Right ventricle myocardium superior (tissue), 1 donor: Measurements from ENCODE around the gene GNAS-AS1. TPM values are rescaled to one million over a fixed set of nuclear protein-coding genes. Genes with fewer than 3 reads are reported as not detected.

Experiments used
- ATAC-seq: fragments of 200-7000 bp; cut with Tn5 transposase; one replicate; pipeline ENCODE4 v1.9.1; 2020; ENCODE audit warnings: mild to moderate bottlenecking; ENCODE audit not compliant: poor library complexity
- DNase-seq: peaks from one replicate; pipeline ENCODE4 v3.0.0-alpha.2; 2020
- intact Hi-C: fragments of 100-400 bp; cut with DNase I; formaldehyde crosslinking; loops from one replicate; pipeline ENCODE4 v1.11.2; 2022
- long read RNA-seq: library from polyadenylated mRNA; unstranded; transcript quantifications from one replicate; pipeline ENCODE4 v2.0.0, GENCODE V29; 2021
- total RNA-seq: library from RNA; stranded (reverse); fragmentation: NEBNext Ultra II Directional; extraction: Animal tissue kit (Norgen Biotek cat#: 25700); gene quantifications from one replicate; pipeline ENCODE4 v1.2.1, GENCODE V29; 2021
- donor health status: DM: no; HTN: yes; CAD: no; lungs with severe emphysema.

GNAS-AS1 gene
- total RNA-seq = 0.13 TPM
- long read RNA-seq = 0 reads

- intact Hi-C loops = no loop called here
- peak; percentile 89 for DNase-seq
- peak; percentile 88 for ATAC-seq
Observed at GRCh38 chr20:58850693-58851174, at the start of gene GNAS-AS1. TSS of gene GNAS-AS1 (minus strand) at chr20:58850902.

GRCh38 chr20:58900397-58900796 lies 49.7 kb upstream of the GNAS-AS1 start:
- intact Hi-C loops = no loop called here
- no peak for DNase-seq
- ATAC-seq = no peak

GRCh38 chr20:58899512-58899911 lies 48.8 kb upstream of the GNAS-AS1 start:
- ATAC-seq (no peak), DNase-seq (no peak)
- intact Hi-C loops = no loop called here

- ATAC-seq (peak; percentile 9), DNase-seq (no peak)
- intact Hi-C loops = no loop called here
Observed at GRCh38 chr20:58898629-58899408, 48.1 kb upstream of the GNAS-AS1 start.

- intact Hi-C loops = no loop called here
- DNase-seq = no peak
- ATAC-seq = no peak
Observed at GRCh38 chr20:58897488-58897887, 46.8 kb upstream of the GNAS-AS1 start.

GRCh38 chr20:58896820-58897219 lies 46.1 kb upstream of the GNAS-AS1 start:
- ATAC-seq = no peak
- DNase-seq = no peak
- intact Hi-C loops = no loop called here

GRCh38 chr20:58895448-58896180 lies 44.9 kb upstream of the GNAS-AS1 start:
- ATAC-seq = no peak
- intact Hi-C loops = no loop called here
- peak; percentile 44 for DNase-seq

- intact Hi-C loops = loop anchor here (5.0 kb wide), 2 partner anchors 87 to 147 kb away; partner anchors contain the start of genes NELFCD and PRELID3B
- ATAC-seq = no peak
Observed at GRCh38 chr20:58894652-58895447, 44.1 kb upstream of the GNAS-AS1 start.

GRCh38 chr20:58893355-58894120 lies 42.8 kb upstream of the GNAS-AS1 start:
- DNase-seq = no peak
- intact Hi-C loops = loop anchor here (5.0 kb wide), 2 partner anchors 89 to 149 kb away; partner anchors contain the start of genes NELFCD and PRELID3B
- ATAC-seq = no peak

More at GRCh38 chr20:58894652-58895447, 44.1 kb upstream of the GNAS-AS1 start:
- no peak for DNase-seq

- DNase-seq = no peak
- ATAC-seq = no peak
- intact Hi-C loops = loop anchor here (5.0 kb wide), 2 partner anchors 89 to 149 kb away; partner anchors contain the start of genes NELFCD and PRELID3B
Observed at GRCh38 chr20:58892932-58893224, 42.2 kb upstream of the GNAS-AS1 start.

- intact Hi-C loops = loop anchor here (5.0 kb wide), 2 partner anchors 90 to 150 kb away; partner anchors contain the start of genes NELFCD and PRELID3B
- peak; percentile 79 for DNase-seq
- peak; percentile 34 for ATAC-seq
Observed at GRCh38 chr20:58892141-58892931, 41.6 kb upstream of the GNAS-AS1 start.

GRCh38 chr20:58891718-58892140 lies 41.0 kb upstream of the GNAS-AS1 start:
- intact Hi-C loops = loop anchor here (5.0 kb wide), 2 partner anchors 91 to 151 kb away; partner anchors contain the start of genes NELFCD and PRELID3B
- DNase-seq = peak; percentile 59

GRCh38 chr20:58891086-58891717 lies 40.5 kb upstream of the GNAS-AS1 start:
- DNase-seq (peak; percentile 85), ATAC-seq (peak; percentile 64)
- intact Hi-C loops = loop anchor here (5.0 kb wide), 2 partner anchors 91 to 151 kb away; partner anchors contain the start of genes NELFCD and PRELID3B

More at GRCh38 chr20:58891718-58892140, 41.0 kb upstream of the GNAS-AS1 start:
- ATAC-seq = peak; percentile 4

- ATAC-seq (peak; percentile 73), DNase-seq (peak; percentile 83)
- intact Hi-C loops = loop anchor here (5.0 kb wide), 2 partner anchors 92 to 152 kb away; partner anchors contain the start of genes NELFCD and PRELID3B
Observed at GRCh38 chr20:58890518-58891085, 39.9 kb upstream of the GNAS-AS1 start.

- ATAC-seq (peak; percentile 1), DNase-seq (peak; percentile 45)
- intact Hi-C loops = loop anchor here (5.0 kb wide), 2 partner anchors 92 to 152 kb away; partner anchors contain the start of genes NELFCD and PRELID3B
Observed at GRCh38 chr20:58889798-58890517, 39.3 kb upstream of the GNAS-AS1 start.
